SK-N-SH (cell line): Measurements from ENCODE around the gene ART5. TPM values are rescaled to one million over a fixed set of nuclear protein-coding genes. Genes with fewer than 3 reads are reported as not detected.

Experiments
- CTCF ChIA-PET: fragments of 300-600, 350-600 bp; formaldehyde crosslinking; extraction: SDS; loops from one replicate; lab custom pipeline; 2021; lab: Yijun Ruan, JAX
- POLR2A ChIA-PET: fragments of 350-600 bp; sonication (Branson Sonifier 250); formaldehyde crosslinking; extraction: SDS; loops from one replicate; lab custom pipeline; 2020; ENCODE audit warnings: antibody characterized with exemption, inconsistent platforms; lab: Yijun Ruan, JAX
- DNase-seq: peaks from one replicate; pipeline ENCODE4 v3.0.0; 2012
- H2AFZ ChIP-seq: fragments of 200-600 bp; sonication (generic); 2 replicates; pipeline ENCODE4 v1.8.1; 2016; ENCODE audit warnings: antibody characterized with exemption, mild to moderate bottlenecking, low read depth
- H3F3A ChIP-seq: fragments of 200-600 bp; sonication (generic); replicated peaks from 2 replicates; pipeline ENCODE3; 2016; ENCODE audit warnings: antibody characterized with exemption, mild to moderate bottlenecking; ENCODE audit not compliant: insufficient read depth
- H3K27ac ChIP-seq, 2 experiments: fragments of 200-500 bp in 1 of 2; fragments of 200-600 bp in 1 of 2; sonication (Bioruptor generic) in 1 of 2; sonication (generic), shearing (Covaris generic) in 1 of 2; 2 replicates each; pipeline versions ENCODE4 v1.5.1 to v1.6.1; 2014 to 2016; ENCODE audit warnings: low read depth in 2 of 2, inconsistent platforms in 1 of 2, low read length in 1 of 2, mild to moderate bottlenecking in 1 of 2, mixed read lengths in 1 of 2
- H3K27me3 ChIP-seq: fragments of 200-600 bp; sonication (generic), shearing (Covaris generic); 2 replicates; pipeline ENCODE4 v1.6.1; 2016; ENCODE audit warnings: mixed run types; ENCODE audit not compliant: insufficient read depth
- H3K36me3 ChIP-seq, 2 experiments: fragments of 200-500 bp in 1 of 2; fragments of 200-600 bp in 1 of 2; sonication (Bioruptor generic) in 1 of 2; sonication (generic) in 1 of 2; replicated peaks in 1 of 2; 2 replicates each; pipeline versions ENCODE3 to v1.5.1; 2014 to 2016; ENCODE audit warnings: low read length in 1 of 2, mild to moderate bottlenecking in 1 of 2; ENCODE audit not compliant: insufficient read depth in 2 of 2, control insufficient read depth in 1 of 2
- H3K4me1 ChIP-seq, 2 experiments: fragments of 200-500 bp in 1 of 2; fragments of 200-600 bp in 1 of 2; sonication (Bioruptor generic) in 1 of 2; sonication (generic), shearing (Covaris generic) in 1 of 2; 2 replicates each; pipeline versions ENCODE4 v1.5.1 to v1.6.1; 2014 to 2016; ENCODE audit warnings: low read depth in 1 of 2, low read length in 1 of 2, mixed run types in 1 of 2; ENCODE audit not compliant: insufficient read depth in 2 of 2, control insufficient read depth in 1 of 2
- H3K4me2 ChIP-seq: fragments of 200-600 bp; sonication (generic), shearing (Covaris generic); 2 replicates; pipeline ENCODE4 v1.6.1; 2017; ENCODE audit warnings: mixed run types
- H3K4me3 ChIP-seq, 2 experiments: fragments of 200-500 bp in 1 of 2; fragments of 200-600 bp in 1 of 2; sonication (Bioruptor generic) in 1 of 2; sonication (generic), shearing (Covaris generic) in 1 of 2; 2 replicates each; pipeline versions ENCODE4 v1.5.1 to v1.8.1; 2014 to 2016; ENCODE audit warnings: low read depth in 2 of 2, inconsistent platforms in 1 of 2, low read length in 1 of 2, mild to moderate bottlenecking in 1 of 2, mixed read lengths in 1 of 2, moderate library complexity in 1 of 2
- H3K79me2 ChIP-seq: fragments of 200-600 bp; sonication (generic); 2 replicates; pipeline ENCODE4 v1.8.1; 2017; ENCODE audit warnings: mild to moderate bottlenecking; ENCODE audit not compliant: insufficient read depth
- H3K9ac ChIP-seq: fragments of 200-600 bp; sonication (generic); 2 replicates; pipeline ENCODE4 v1.6.1; 2017; ENCODE audit warnings: mixed run types
- H3K9me2 ChIP-seq: fragments of 200-600 bp; sonication (generic); 2 replicates; pipeline ENCODE4 v1.6.1; 2017; ENCODE audit warnings: mixed run types
- H3K9me3 ChIP-seq: fragments of 200-600 bp; sonication (generic); 2 replicates; pipeline ENCODE4 v1.6.1; 2017; ENCODE audit warnings: mixed run types, mild to moderate bottlenecking, moderate library complexity
- H4K20me1 ChIP-seq: fragments of 200-600 bp; sonication (generic); 2 replicates; pipeline ENCODE4 v1.6.1; 2017; ENCODE audit warnings: mild to moderate bottlenecking, mixed run types; ENCODE audit not compliant: insufficient read depth
- CHD2 ChIP-seq: fragments of 150-350 bp; IDR thresholded peaks from 2 replicates; pipeline ENCODE4 v1.6.1; 2018; ENCODE audit warnings: low read length; ENCODE audit not compliant: partially characterized antibody
- CTCF ChIP-seq: fragments of 200-600 bp; sonication (generic); IDR thresholded peaks from 2 replicates; pipeline ENCODE4 v1.6.1; 2017; ENCODE audit warnings: antibody characterized with exemption, mild to moderate bottlenecking, moderate library complexity
- FOSL2 ChIP-seq: IDR thresholded peaks from 2 replicates; pipeline ENCODE4 v1.4.0; 2012; ENCODE audit warnings: low read depth, mild to moderate bottlenecking, moderate library complexity, borderline replicate concordance
- FOXJ3 ChIP-seq: sonication (generic); formaldehyde crosslinking; IDR thresholded peaks from 2 replicates; pipeline ENCODE4 v1.5.1; 2020; ENCODE audit warnings: mild to moderate bottlenecking, missing genetic modification reagents
- IRF3 ChIP-seq: fragments of 150-350 bp; IDR thresholded peaks from 2 replicates; pipeline ENCODE4 v1.6.1; 2016; ENCODE audit warnings: mild to moderate bottlenecking, low read depth, low read length
- JUND ChIP-seq: IDR thresholded peaks from 2 replicates; pipeline ENCODE4 v1.4.0; 2012
- MXI1 ChIP-seq: IDR thresholded peaks from 2 replicates; pipeline ENCODE4 v1.6.1; 2012; ENCODE audit warnings: mild to moderate bottlenecking, low read depth, low read length, improper control_type of control experiment
- NRF1 ChIP-seq: IDR thresholded peaks from 2 replicates; pipeline ENCODE4 v1.6.1; 2012; ENCODE audit warnings: low read depth, mild to moderate bottlenecking, low read length
- PBX3 ChIP-seq: IDR thresholded peaks from 2 replicates; pipeline ENCODE4; 2012
- POLR2AphosphoS5 ChIP-seq: IDR thresholded peaks from 2 replicates; pipeline ENCODE4 v1.6.1; 2012; ENCODE audit warnings: low read depth, low read length
- REST ChIP-seq: IDR thresholded peaks from 2 replicates; pipeline ENCODE4 v1.6.1; 2012; ENCODE audit warnings: mild to moderate bottlenecking, low read depth, low read length, moderate library complexity
- RFX5 ChIP-seq: IDR thresholded peaks from 2 replicates; pipeline ENCODE4 v1.6.1; 2012; ENCODE audit warnings: mild to moderate bottlenecking, improper control_type of control experiment, low read length
- RXRA ChIP-seq: IDR thresholded peaks from 2 replicates; pipeline ENCODE4 v1.4.0; 2012; ENCODE audit warnings: low read depth, mild to moderate bottlenecking, borderline replicate concordance
- SIN3A ChIP-seq: IDR thresholded peaks from 2 replicates; pipeline ENCODE4 v1.6.1; 2012; ENCODE audit warnings: low read depth, mild to moderate bottlenecking, low read length, moderate library complexity, borderline replicate concordance
- TAF1 ChIP-seq: IDR thresholded peaks from 2 replicates; pipeline ENCODE4 v1.6.1; 2012; ENCODE audit warnings: low read depth, mild to moderate bottlenecking, low read length, moderate library complexity, borderline replicate concordance
- TCF12 ChIP-seq: IDR thresholded peaks from 2 replicates; pipeline ENCODE4 v1.4.0; 2012
- USF1 ChIP-seq: IDR thresholded peaks from 2 replicates; pipeline ENCODE4 v1.4.0; 2012; ENCODE audit warnings: low read depth, borderline replicate concordance
- USF2 ChIP-seq: fragments of 150-350 bp; IDR thresholded peaks from 2 replicates; pipeline ENCODE4 v1.6.1; 2017; ENCODE audit warnings: antibody characterized with exemption, low read length, low read depth, borderline replicate concordance
- YY1 ChIP-seq: IDR thresholded peaks from 2 replicates; pipeline ENCODE4 v1.4.0; 2012; ENCODE audit warnings: low read depth, mild to moderate bottlenecking
- WGBS: methylation state at CpG from one replicate; pipeline ENCODE4 v1.1.6; 2017; ENCODE audit warnings: low lambda C conversion rate; 5-methylcytosine and 5-hydroxymethylcytosine counted together
- polyA plus RNA-seq, 3 experiments: library from polyadenylated mRNA; depleted of rRNA; stranded (reverse); fragments of >200 nt; gene quantifications; 2 replicates each; pipeline ENCODE4 v1.2.3, GENCODE V29; 2012

Gene ART5
- polyA plus RNA-seq, 1 of the 3 experiments (the other 2 are of a cell fraction) = 0.59 TPM

GRCh38 chr11:3659595-3660515, 18.1 kb upstream of the ART5 start (continued):
- no peak for TF ChIP-seq REST
- no peak for TF ChIP-seq RFX5
- TF ChIP-seq RXRA = no peak
- no peak for TF ChIP-seq TAF1
- no peak for TF ChIP-seq CHD2

- Histone ChIP-seq H3F3A (no peaks in the 10 kb centered on the region), H3K4me1 (no peaks in the 10 kb centered on the region), H3K4me2 (no peak overlapping the region), H3K36me3 (no peaks in the 10 kb centered on the region), H3K9ac (no peak overlapping the region), H3K27me3 (no peaks in the 10 kb centered on the region; the same call in 1 of the 2 replicates), H3K9me3 (no peaks in the 10 kb centered on the region), H3K27ac (no peak overlapping the region), H3K9me2 (no peaks in the 10 kb centered on the region), H4K20me1 (no peaks in the 10 kb centered on the region), H2AFZ (no peak overlapping the region), H3K79me2 (no peaks in the 10 kb centered on the region), H3K4me3 (no peak overlapping the region)
- ChIA-PET POLR2A (no interaction called here), CTCF (no interaction called here)
- DNase-seq = no peak
- TF ChIP-seq JUND (no peak), USF1 (no peak), USF2 (no peak), FOSL2 (no peak), MXI1 (no peak), CHD2 (no peak), NRF1 (no peak), IRF3 (no peak), POLR2AphosphoS5 (no peak), SIN3A (no peak), PBX3 (no peak), CTCF (no peak), YY1 (no peak), TCF12 (no peak), FOXJ3 (CRISPR knock-in tag) (no peak)
- 66% methylated on average over 8 of the region's 8 CpGs for WGBS
Measured at GRCh38 chr11:3658252-3658651, 16.5 kb upstream of the ART5 start.
